ENCODE measurements around the gene DMTF1.

Gene DMTF1

GRCh38 chr7:87188930-87189329 is 36.7 kb downstream of the DMTF1 start:
- TF ChIP-seq, protein P1, sequence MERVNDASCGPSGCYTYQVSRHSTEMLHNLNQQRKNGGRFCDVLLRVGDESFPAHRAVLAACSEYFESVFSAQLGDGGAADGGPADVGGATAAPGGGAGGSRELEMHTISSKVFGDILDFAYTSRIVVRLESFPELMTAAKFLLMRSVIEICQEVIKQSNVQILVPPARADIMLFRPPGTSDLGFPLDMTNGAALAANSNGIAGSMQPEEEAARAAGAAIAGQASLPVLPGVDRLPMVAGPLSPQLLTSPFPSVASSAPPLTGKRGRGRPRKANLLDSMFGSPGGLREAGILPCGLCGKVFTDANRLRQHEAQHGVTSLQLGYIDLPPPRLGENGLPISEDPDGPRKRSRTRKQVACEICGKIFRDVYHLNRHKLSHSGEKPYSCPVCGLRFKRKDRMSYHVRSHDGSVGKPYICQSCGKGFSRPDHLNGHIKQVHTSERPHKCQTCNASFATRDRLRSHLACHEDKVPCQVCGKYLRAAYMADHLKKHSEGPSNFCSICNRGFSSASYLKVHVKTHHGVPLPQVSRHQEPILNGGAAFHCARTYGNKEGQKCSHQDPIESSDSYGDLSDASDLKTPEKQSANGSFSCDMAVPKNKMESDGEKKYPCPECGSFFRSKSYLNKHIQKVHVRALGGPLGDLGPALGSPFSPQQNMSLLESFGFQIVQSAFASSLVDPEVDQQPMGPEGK (CRISPR knock-in tag; IDR thresholded peaks at IDR 0.05; ENCODE audit: borderline replicate concordance): no peak
- TF ChIP-seq POU6F1 (CRISPR knock-in tag; IDR thresholded peaks at IDR 0.05; ENCODE audit: borderline replicate concordance, low read depth) (no peak), PPARA (CRISPR knock-in tag; IDR thresholded peaks at IDR 0.05; ENCODE audit: borderline replicate concordance) (no peak), OSR1 (CRISPR knock-in tag; IDR thresholded peaks at IDR 0.05) (no peak), TCF4 (CRISPR knock-in tag; IDR thresholded peaks at IDR 0.05; ENCODE audit: borderline replicate concordance) (no peak), CSDC2 (CRISPR knock-in tag; IDR thresholded peaks at IDR 0.05) (no peak), ZNF70 (CRISPR knock-in tag; IDR thresholded peaks at IDR 0.05) (no peak), ZFP30 (CRISPR knock-in tag; IDR thresholded peaks at IDR 0.05) (no peak), ZFP3 (CRISPR knock-in tag; IDR thresholded peaks at IDR 0.05) (no peak), ESRRG (CRISPR knock-in tag; IDR thresholded peaks at IDR 0.05) (no peak), ARNTL (CRISPR knock-in tag; IDR thresholded peaks at IDR 0.05; ENCODE audit: borderline replicate concordance, low read depth) (no peak), BACH2 (CRISPR knock-in tag; IDR thresholded peaks at IDR 0.05; ENCODE audit: borderline replicate concordance) (no peak), ISL1 (CRISPR knock-in tag; IDR thresholded peaks at IDR 0.05) (no peak), ZC3H10 (CRISPR knock-in tag; IDR thresholded peaks at IDR 0.05) (no peak), ZNF8 (CRISPR knock-in tag; IDR thresholded peaks at IDR 0.05) (no peak)
- TF ChIP-seq, protein P2, sequence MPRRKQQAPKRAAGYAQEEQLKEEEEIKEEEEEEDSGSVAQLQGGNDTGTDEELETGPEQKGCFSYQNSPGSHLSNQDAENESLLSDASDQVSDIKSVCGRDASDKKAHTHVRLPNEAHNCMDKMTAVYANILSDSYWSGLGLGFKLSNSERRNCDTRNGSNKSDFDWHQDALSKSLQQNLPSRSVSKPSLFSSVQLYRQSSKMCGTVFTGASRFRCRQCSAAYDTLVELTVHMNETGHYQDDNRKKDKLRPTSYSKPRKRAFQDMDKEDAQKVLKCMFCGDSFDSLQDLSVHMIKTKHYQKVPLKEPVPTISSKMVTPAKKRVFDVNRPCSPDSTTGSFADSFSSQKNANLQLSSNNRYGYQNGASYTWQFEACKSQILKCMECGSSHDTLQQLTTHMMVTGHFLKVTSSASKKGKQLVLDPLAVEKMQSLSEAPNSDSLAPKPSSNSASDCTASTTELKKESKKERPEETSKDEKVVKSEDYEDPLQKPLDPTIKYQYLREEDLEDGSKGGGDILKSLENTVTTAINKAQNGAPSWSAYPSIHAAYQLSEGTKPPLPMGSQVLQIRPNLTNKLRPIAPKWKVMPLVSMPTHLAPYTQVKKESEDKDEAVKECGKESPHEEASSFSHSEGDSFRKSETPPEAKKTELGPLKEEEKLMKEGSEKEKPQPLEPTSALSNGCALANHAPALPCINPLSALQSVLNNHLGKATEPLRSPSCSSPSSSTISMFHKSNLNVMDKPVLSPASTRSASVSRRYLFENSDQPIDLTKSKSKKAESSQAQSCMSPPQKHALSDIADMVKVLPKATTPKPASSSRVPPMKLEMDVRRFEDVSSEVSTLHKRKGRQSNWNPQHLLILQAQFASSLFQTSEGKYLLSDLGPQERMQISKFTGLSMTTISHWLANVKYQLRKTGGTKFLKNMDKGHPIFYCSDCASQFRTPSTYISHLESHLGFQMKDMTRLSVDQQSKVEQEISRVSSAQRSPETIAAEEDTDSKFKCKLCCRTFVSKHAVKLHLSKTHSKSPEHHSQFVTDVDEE (CRISPR knock-in tag; IDR thresholded peaks at IDR 0.05): no peak
- TF ChIP-seq, protein P3, sequence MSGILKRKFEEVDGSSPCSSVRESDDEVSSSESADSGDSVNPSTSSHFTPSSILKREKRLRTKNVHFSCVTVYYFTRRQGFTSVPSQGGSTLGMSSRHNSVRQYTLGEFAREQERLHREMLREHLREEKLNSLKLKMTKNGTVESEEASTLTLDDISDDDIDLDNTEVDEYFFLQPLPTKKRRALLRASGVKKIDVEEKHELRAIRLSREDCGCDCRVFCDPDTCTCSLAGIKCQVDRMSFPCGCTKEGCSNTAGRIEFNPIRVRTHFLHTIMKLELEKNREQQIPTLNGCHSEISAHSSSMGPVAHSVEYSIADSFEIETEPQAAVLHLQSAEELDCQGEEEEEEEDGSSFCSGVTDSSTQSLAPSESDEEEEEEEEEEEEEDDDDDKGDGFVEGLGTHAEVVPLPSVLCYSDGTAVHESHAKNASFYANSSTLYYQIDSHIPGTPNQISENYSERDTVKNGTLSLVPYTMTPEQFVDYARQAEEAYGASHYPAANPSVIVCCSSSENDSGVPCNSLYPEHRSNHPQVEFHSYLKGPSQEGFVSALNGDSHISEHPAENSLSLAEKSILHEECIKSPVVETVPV (CRISPR knock-in tag; IDR thresholded peaks at IDR 0.05): no peak

DNA sequence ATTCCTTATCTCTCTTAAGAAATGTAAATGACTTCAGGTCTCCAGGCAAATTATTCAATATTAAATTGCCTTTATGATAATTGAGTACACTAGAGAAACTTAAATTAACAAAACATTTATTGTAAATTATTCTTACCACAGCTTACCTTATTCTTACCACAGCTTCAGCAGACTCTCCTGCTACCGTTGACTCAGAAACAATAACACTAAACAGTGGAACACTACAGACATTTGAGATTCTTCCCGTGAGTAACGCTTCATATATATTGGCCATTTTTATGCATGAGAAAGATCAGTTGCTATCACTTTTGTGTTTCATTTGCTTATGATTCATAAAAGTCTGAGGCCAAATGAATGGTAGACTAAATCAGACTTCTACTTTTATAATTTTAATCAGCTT is 38.5 kb downstream of the DMTF1 start:
- TF ChIP-seq OSR1 (CRISPR knock-in tag; IDR thresholded peaks at IDR 0.05): no peak
- no peak for ATAC-seq

More at GRCh38 chr7:87188930-87189329, 36.7 kb downstream of the DMTF1 start:
- no peak for ATAC-seq

DNA sequence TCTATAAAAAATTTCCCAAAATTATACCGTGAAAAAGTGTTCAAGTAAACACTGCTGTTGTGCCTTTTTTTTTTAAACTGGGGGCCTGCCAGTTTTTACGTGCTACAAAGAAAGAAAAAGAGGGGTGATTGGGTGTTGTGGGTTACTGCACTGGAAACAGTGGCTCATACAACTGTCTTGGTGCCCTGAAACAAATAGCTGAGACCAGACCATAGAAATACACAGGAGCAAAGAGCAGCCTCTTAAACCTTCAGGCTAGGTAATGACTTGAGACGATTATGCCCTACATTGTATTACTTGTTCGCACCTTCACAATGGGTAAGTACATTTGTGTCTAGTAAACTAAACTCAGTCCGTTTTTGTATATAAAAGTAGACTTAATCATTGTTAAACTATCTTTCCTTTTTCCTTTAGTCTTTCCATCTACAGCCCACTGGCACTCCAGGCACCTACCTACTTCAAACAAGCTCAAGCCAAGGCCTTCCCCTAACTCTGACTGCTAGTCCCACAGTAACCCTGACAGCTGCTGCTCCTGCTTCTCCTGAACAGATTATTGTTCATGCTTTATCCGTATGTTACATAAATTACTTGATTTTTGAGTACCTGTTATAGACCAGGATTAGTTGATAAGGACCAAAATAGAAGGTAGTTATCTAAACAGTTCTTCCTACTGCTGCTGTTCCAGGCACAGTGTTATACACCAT is 40.7 kb downstream of the DMTF1 start:
- TF ChIP-seq ZC3H10 (CRISPR knock-in tag; IDR thresholded peaks at IDR 0.05): no peak
- TF ChIP-seq ZNF565 (CRISPR knock-in tag; conservative IDR thresholded peaks at IDR 0.05; ENCODE audit: low read depth): no peak
- no peak for TF ChIP-seq ZNF8 (CRISPR knock-in tag; IDR thresholded peaks at IDR 0.05)
- TF ChIP-seq, protein P4, sequence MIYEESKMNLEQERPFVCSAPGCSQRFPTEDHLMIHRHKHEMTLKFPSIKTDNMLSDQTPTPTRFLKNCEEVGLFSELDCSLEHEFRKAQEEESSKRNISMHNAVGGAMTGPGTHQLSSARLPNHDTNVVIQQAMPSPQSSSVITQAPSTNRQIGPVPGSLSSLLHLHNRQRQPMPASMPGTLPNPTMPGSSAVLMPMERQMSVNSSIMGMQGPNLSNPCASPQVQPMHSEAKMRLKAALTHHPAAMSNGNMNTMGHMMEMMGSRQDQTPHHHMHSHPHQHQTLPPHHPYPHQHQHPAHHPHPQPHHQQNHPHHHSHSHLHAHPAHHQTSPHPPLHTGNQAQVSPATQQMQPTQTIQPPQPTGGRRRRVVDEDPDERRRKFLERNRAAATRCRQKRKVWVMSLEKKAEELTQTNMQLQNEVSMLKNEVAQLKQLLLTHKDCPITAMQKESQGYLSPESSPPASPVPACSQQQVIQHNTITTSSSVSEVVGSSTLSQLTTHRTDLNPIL (CRISPR knock-in tag; IDR thresholded peaks at IDR 0.05; ENCODE audit: low read depth): no peak
- TF ChIP-seq TOX (CRISPR knock-in tag; IDR thresholded peaks at IDR 0.05; ENCODE audit: borderline replicate concordance): no peak
- TF ChIP-seq TCF4 (CRISPR knock-in tag; IDR thresholded peaks at IDR 0.05; ENCODE audit: borderline replicate concordance): no peak
- no peak for TF ChIP-seq CSDC2 (CRISPR knock-in tag; IDR thresholded peaks at IDR 0.05)
- no peak for TF ChIP-seq POU6F1 (CRISPR knock-in tag; IDR thresholded peaks at IDR 0.05; ENCODE audit: borderline replicate concordance, low read depth)
- ATAC-seq: no peak

Data from SK-N-SH treated with all-trans-retinoic acid at 6 μM for 48 hours (cell line).